ENCODE measurements around the gene SP7.

SP7 gene

DNA sequence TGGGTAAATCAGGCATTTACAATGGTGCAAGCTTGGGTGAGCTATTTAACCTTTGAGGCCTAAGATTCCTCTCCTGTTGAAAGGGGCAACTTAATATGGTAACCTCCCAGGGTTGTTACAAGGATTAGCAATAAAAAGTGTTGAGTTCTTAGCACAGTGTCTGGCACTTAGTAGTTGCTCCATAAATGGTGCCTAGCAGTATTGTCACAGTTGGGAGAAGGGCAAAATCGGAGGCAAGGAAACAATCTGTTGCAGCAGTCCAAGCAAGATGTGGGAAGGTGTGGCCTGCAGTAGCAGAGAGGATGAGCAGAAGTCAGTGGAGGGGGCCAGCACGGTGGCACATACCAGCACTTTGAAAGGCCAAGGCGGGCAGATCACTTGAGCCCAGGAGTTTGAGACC, 7.3 kb upstream of the SP7 start:
- TF ChIP-seq, protein P1, sequence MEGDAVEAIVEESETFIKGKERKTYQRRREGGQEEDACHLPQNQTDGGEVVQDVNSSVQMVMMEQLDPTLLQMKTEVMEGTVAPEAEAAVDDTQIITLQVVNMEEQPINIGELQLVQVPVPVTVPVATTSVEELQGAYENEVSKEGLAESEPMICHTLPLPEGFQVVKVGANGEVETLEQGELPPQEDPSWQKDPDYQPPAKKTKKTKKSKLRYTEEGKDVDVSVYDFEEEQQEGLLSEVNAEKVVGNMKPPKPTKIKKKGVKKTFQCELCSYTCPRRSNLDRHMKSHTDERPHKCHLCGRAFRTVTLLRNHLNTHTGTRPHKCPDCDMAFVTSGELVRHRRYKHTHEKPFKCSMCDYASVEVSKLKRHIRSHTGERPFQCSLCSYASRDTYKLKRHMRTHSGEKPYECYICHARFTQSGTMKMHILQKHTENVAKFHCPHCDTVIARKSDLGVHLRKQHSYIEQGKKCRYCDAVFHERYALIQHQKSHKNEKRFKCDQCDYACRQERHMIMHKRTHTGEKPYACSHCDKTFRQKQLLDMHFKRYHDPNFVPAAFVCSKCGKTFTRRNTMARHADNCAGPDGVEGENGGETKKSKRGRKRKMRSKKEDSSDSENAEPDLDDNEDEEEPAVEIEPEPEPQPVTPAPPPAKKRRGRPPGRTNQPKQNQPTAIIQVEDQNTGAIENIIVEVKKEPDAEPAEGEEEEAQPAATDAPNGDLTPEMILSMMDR (IDR thresholded peaks at IDR 0.05) = no peak

DNA sequence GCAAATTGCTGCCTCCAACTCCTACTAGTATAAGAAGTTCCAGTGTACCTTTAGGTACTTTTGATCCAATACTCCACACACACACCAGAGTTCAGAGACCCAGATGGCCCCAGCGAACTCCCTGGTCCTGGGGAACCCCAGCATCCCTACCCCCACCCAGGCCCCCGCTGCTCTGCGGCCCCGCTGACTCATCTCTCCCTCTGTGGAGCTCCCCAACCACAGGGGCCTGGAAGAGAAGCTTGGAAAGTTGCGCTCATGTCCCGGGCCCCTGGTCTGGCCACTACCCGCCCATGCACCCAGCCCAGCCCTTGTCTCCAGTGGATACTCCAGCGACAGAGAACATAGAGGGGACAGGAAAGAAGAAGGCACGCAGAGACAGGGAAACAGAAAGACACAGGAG, 4.2 kb upstream of the SP7 start:
- TF ChIP-seq, protein P1 (IDR thresholded peaks at IDR 0.05) = no peak

DNA sequence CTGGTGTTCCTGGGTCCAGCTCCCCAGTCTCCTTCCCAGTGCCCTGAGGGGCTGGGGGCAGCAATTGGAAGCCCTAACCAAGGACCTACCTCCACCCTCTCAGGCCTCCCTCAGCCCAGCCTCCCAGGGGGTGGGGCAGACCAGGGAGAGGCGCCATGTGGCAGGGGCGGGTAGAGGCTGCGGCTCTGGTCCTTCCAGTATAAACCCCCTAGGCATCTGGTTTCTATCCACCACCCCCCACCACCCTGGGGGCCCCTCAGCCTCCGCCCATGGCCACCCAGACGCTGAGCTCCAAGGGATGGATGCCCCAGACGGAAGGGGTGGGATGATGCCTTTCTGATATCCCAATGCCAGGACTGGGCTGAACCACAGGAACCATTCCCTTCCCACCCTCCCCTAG, 2.8 kb upstream of the SP7 start:
- TF ChIP-seq, protein P1 (IDR thresholded peaks at IDR 0.05) = no peak

DNA sequence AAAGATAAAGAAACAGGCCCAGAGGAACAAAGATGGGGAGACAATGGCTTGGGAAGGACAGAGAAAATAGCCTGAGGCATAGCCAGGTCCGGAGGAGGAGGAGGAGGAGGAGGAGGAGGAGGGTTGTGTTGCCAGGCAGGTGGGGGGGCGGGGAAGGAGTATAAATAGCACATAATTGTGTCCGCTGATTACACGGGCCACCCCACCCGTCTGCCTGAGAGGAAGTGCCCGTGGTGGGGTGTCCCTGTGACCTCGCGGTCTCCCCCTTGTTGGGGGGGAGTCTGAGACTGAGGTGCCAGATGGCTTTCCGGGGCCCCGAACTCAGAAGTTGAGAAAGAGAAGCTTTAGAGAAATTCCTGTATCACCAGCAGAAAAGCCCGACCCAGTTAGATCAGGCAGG, 1.9 kb upstream of the SP7 start:
- TF ChIP-seq, protein P1 (IDR thresholded peaks at IDR 0.05) = no peak

DNA sequence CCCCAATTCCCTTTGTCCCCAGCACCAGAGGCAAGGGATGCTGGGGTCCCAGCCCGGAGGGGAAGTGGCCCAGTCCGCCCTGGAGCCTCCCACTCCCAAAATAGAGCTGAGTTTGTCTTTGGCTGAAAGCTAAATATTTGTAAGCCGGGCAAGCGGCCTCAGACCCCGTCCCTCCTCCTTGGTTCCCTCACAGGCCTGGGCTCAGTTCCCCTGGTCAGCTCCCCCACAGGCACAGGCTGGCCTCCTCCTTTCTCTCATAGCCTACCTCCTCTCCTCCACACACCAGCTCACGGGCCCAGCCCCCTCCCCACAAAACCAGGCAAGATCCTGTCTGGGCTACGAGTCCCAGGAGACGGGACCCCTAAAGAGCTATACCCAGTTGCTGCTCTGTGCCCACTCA, 1.3 kb downstream of the SP7 start:
- TF ChIP-seq, protein P1 (IDR thresholded peaks at IDR 0.05) = no peak

DNA sequence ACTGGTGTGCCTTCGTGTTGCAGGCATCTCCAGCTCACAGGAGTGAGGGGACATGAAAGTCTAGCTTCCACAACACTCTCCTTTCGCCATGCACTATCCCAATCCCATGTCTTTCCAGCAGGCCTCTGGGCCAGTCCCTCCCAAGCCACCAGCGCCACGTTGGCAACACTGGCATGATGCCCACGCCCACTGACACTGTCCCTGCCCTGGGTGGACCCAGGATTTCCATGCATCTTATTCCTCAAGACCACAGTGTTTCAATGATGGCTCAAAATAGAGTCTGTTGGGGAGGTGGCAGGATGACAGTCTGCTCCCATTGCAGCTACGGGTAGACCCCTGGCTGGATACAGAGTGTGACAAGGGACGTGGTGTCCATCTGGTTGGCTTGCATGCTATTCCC, 2.3 kb downstream of the SP7 start:
- TF ChIP-seq, protein P1 (IDR thresholded peaks at IDR 0.05) = no peak

DNA sequence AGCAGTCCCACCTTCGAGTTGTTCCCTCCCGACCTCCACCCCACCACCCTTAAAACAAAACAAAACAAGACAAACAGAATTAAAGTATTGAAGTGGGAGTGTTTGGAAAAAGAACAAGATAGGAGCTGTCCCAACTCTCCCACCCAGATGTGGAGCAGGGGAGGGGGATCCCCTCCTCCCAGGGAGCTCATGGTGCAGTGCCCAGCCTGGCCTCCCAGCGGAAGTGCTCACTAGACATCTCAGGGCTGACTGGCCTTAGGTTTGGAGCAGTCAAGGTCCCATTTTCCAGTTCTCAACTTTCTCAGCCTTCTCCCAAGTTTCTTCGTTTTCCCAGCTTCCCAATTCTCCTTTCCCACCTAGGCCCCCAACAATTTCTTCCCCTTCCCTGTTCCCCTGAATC, 2.9 kb downstream of the SP7 start:
- TF ChIP-seq, protein P1 (IDR thresholded peaks at IDR 0.05) = no peak

DNA sequence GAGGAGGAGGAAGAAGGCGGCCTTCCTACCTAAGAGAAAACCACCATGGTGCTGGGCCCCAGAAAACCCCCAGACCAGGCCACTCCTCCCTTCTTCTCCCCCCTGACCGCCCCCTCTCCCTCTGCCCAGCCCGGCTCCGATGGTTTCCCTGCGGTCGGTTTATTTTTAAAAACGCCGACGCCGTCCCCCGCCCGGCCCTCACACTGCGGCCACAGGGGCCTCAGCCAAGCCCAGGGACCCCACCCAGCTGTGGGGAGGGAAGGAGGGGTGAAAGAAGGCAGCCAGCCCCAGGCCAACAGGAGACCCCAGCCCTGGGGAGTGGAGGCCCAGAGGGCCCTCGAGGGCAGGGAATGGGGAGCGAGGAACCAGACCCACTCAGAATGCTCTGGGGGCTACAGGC, 3.4 kb downstream of the SP7 start:
- TF ChIP-seq, protein P1 (IDR thresholded peaks at IDR 0.05) = no peak
